IMR-90 (cell line): ENCODE measurements around the gene LRRTM4.

Experiments used
- BHLHE40 ChIP-seq: fragments of 150-350 bp; IDR thresholded peaks from 2 replicates; pipeline ENCODE4 v1.6.1; 2016; ENCODE audit warnings: mild to moderate bottlenecking, low read depth, low read length
- CEBPB ChIP-seq: IDR thresholded peaks from 2 replicates; pipeline ENCODE4 v1.6.1; 2012; ENCODE audit warnings: low read depth, low read length, improper control_type of control experiment
- CTCF ChIP-seq: conservative IDR thresholded peaks from 2 replicates; pipeline ENCODE4 v1.5.1; 2012; ENCODE audit warnings: mild to moderate bottlenecking, low read depth, low read length, improper control_type of control experiment
- ELK1 ChIP-seq: fragments of 150-350 bp; IDR thresholded peaks from 2 replicates; pipeline ENCODE4 v1.6.1; 2016; ENCODE audit warnings: low read depth, mild to moderate bottlenecking, low read length, moderate library complexity, borderline replicate concordance
- FOS ChIP-seq: fragments of 150-350 bp; IDR thresholded peaks from 2 replicates; pipeline ENCODE4 v1.6.1; 2016; ENCODE audit warnings: low read depth, low read length
- MAFK ChIP-seq: IDR thresholded peaks from 2 replicates; pipeline ENCODE4 v1.6.1; 2012; ENCODE audit warnings: low read depth, low read length, improper control_type of control experiment
- MAZ ChIP-seq: IDR thresholded peaks from 2 replicates; pipeline ENCODE4 v1.6.1; 2012; ENCODE audit warnings: low read depth, mild to moderate bottlenecking, low read length, improper control_type of control experiment, moderate library complexity, borderline replicate concordance
- MXI1 ChIP-seq: IDR thresholded peaks from 2 replicates; pipeline ENCODE4 v1.6.1; 2012; ENCODE audit warnings: low read depth, mild to moderate bottlenecking, low read length, moderate library complexity, borderline replicate concordance
- NFE2L2 ChIP-seq: fragments of 150-350 bp; IDR thresholded peaks from 2 replicates; pipeline ENCODE4 v1.6.1; 2016; ENCODE audit warnings: low read depth, mild to moderate bottlenecking, low read length
- POLR2A ChIP-seq: IDR thresholded peaks from 2 replicates; pipeline ENCODE4 v1.6.1; 2012; ENCODE audit warnings: mild to moderate bottlenecking, low read depth, low read length
- RAD21 ChIP-seq: IDR thresholded peaks from 2 replicates; pipeline ENCODE4 v1.6.1; 2012; ENCODE audit warnings: low read length, improper control_type of control experiment
- SMC3 ChIP-seq: fragments of 150-350 bp; IDR thresholded peaks from 2 replicates; pipeline ENCODE4 v1.6.1; 2016; ENCODE audit warnings: low read depth, mild to moderate bottlenecking, antibody characterized with exemption, low read length, moderate library complexity
- USF2 ChIP-seq: fragments of 150-350 bp; IDR thresholded peaks from 2 replicates; pipeline ENCODE4 v1.6.1; 2017; ENCODE audit warnings: mild to moderate bottlenecking, antibody characterized with exemption, low read length, low read depth

GRCh38 chr2:76721226-76721625 lies 801.0 kb downstream of the LRRTM4 start:
- TF ChIP-seq CTCF (no peak), POLR2A (no peak), CEBPB (no peak), ELK1 (no peak), NFE2L2 (no peak), BHLHE40 (no peak), FOS (no peak), RAD21 (no peak), MXI1 (no peak), SMC3 (no peak), MAFK (no peak), MAZ (no peak), USF2 (no peak)
